Measurements from ENCODE around the gene ARPC1A. TPM values are rescaled to one million over a fixed set of nuclear protein-coding genes. Genes with fewer than 3 reads are reported as not detected.

The ARPC1A gene
- total and polyA plus RNA-seq, 2 of the 8 experiments (the other 6 are each of a cell fraction or from before 2014, with no cell fraction given), result 123 to 155 TPM

DNA sequence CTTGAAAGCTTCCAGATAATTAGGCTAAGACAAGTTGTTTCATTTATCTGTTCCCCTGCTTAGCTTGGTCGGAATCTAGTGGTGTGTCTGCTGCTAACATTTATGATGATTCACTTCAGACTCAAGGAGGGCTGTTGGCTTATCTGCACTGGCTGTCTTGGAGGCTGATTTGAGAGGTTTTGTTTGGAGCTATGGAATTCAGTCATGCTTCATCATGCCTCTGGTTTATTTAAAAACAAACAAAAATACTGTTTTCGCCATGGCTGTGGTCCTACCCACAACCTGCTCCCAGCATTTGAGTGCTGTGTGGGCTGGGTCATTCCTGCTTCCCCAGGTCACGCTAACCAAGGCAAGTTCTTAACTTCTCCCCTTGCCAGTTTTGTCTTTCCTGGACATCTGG is 37.1 kb downstream of the ARPC1A start:
- Histone ChIP-seq H3K56ac (replicated peaks; ENCODE audit: insufficient read length, low read depth, low read length) (no peak overlapping the region), H4K20me1 (replicated peaks in 1 of 2; ENCODE audit: control insufficient read depth in 1 of 2, insufficient read depth in 2 of 2, low read length in 2 of 2) (peaks cover 0 to 4% of the 10 kb centered on the region in 2 experiments), H3K4ac (replicated peaks; ENCODE audit: insufficient read length, low read depth, low read length) (no peak overlapping the region), H3K4me3 (ENCODE audit: extremely low read depth in 1 of 4, insufficient read depth in 2 of 4, low read depth in 3 of 4, low read length in 4 of 4) (no peak overlapping the region), H3K18ac (ENCODE audit: extremely low read depth, low read length) (no peak overlapping the region), H3K36me3 (ENCODE audit: control insufficient read depth in 2 of 4, insufficient read depth in 4 of 4, low read length in 3 of 4) (peaks cover 6 to 28% (median 15%) of the 10 kb centered on the region in 4 experiments; a peak in 6 of 8 replicates), H4K8ac (ENCODE audit: extremely low read depth, insufficient read depth, low read length) (no peak overlapping the region), H3K23ac (ENCODE audit: insufficient read length) (no peak overlapping the region), H2BK20ac (ENCODE audit: low read length) (no peak overlapping the region), H3K4me2 (ENCODE audit: insufficient read depth in 1 of 2, low read depth in 2 of 2, low read length in 2 of 2) (no peak overlapping the region), H3K79me1 (ENCODE audit: low read depth, low read length) (no peaks in the 10 kb centered on the region), H3K27me3 (replicated peaks in 1 of 4; ENCODE audit: control insufficient read depth in 3 of 4, extremely low read depth in 1 of 4, insufficient read depth in 3 of 4, low read length in 3 of 4) (no peaks in the 10 kb centered on the region), H2BK15ac (ENCODE audit: low read length) (no peak overlapping the region), H2BK120ac (replicated peaks; ENCODE audit: low read depth, low read length) (no peak overlapping the region), H3K14ac (ENCODE audit: insufficient read length) (no peak overlapping the region), H2BK12ac (ENCODE audit: low read depth, low read length) (no peak overlapping the region), H2AFZ (ENCODE audit: low read length) (no peak overlapping the region), H3K27ac (ENCODE audit: low read depth, low read length) (no peak overlapping the region), H3K9me3 (ENCODE audit: insufficient read depth in 2 of 2, low read depth in 1 of 2, low read length in 1 of 2) (no peaks in the 10 kb centered on the region), H4K91ac (replicated peaks; ENCODE audit: insufficient read length, low read length) (no peak overlapping the region), H3K79me2 (ENCODE audit: control insufficient read depth in 1 of 2, insufficient read depth in 2 of 2, low read length in 2 of 2) (no peaks in the 10 kb centered on the region), H3K23me2 (ENCODE audit: low read depth, low read length) (no peaks in the 10 kb centered on the region), H2BK5ac (ENCODE audit: low read depth, low read length) (no peak overlapping the region), H2AK5ac (ENCODE audit: low read depth, low read length) (no peak overlapping the region), H4K5ac (ENCODE audit: insufficient read length, low read depth, low read length) (no peak overlapping the region), H3K9ac (replicated peaks in 1 of 4; ENCODE audit: extremely low read depth in 1 of 4, low read depth in 3 of 4, low read length in 3 of 4) (no peak overlapping the region), H3K4me1 (replicated peaks in 1 of 4; ENCODE audit: control insufficient read depth in 3 of 4, insufficient read depth in 4 of 4, low read length in 3 of 4) (peaks cover 0 to 9% (median 5%) of the 10 kb centered on the region in 4 experiments; a peak in 6 of 7 replicates)
- POLR2A ChIA-PET (ENCODE audit: partially characterized antibody), result interaction anchor here (0.7 kb wide), 1 partner anchor 33 kb away, joined by 3 read pairs; no protein-coding TSS in a partner anchor
- WGBS, 2 experiments (ENCODE audit: extremely low coverage in 1 of 2, insufficient coverage in 1 of 2, insufficient read length in 1 of 2, insufficient replicate concordance in 2 of 2, low coverage in 1 of 2, low lambda C conversion rate in 2 of 2, missing lambda C conversion rate in 1 of 2), result 90% methylated on average over 3 of the region's 3 CpGs; no CpG with 5 or more reads in 1 of the 2 experiments
- TF ChIP-seq RBBP5 (IDR thresholded peaks at IDR 0.05; ENCODE audit: borderline replicate concordance, low read depth, low read length) (no peak), TEAD4 (IDR thresholded peaks at IDR 0.05; ENCODE audit: low read depth, low read length) (no peak), TCF12 (IDR thresholded peaks at IDR 0.05; ENCODE audit: low read depth, low read length) (no peak), SP4 (IDR thresholded peaks at IDR 0.05; ENCODE audit: low read length) (no peak), EGR1 (IDR thresholded peaks at IDR 0.05; ENCODE audit: borderline replicate concordance, low read depth, low read length) (no peak), TBP (IDR thresholded peaks at IDR 0.05; ENCODE audit: low read depth, low read length) (no peak), YY1 (IDR thresholded peaks at IDR 0.05; ENCODE audit: low read depth, low read length) (no peak)
- DNase-seq (ENCODE audit: low read depth in 1 of 2, low spot score in 2 of 2), result no peak
- CTCF ChIA-PET (ENCODE audit: partially characterized antibody), result interaction anchor here (0.6 to 1.5 kb wide), 5 partner anchors 9 to 31 kb away, joined by 3 to 4 read pairs (median 3); no protein-coding TSS in a partner anchor
- FAIRE-seq, result no peak
